OCI-LY7 (cell line): ENCODE data around the gene PEX14. TPM values are rescaled to one million over a fixed set of nuclear protein-coding genes. Genes with fewer than 3 reads are reported as not detected.

Source experiments
- BruUV-seq: library from RNA; stranded (reverse); fragments of 400-500 nt; replicated peaks from 2 replicates; lab custom pipeline; 2021; lab: Mats Ljungman, UMichigan
- CTCF ChIA-PET: fragments of 300-600 bp; sonication (Branson Sonifier 250); formaldehyde crosslinking; loops from one replicate; lab custom pipeline; 2022; ENCODE audit warnings: antibody characterized with exemption; ENCODE audit not compliant: unreplicated experiment; lab: Charles Lee
- POLR2A ChIA-PET: fragments of 300-600 bp; sonication (Branson Sonifier 250); formaldehyde crosslinking; loops from one replicate; lab custom pipeline; 2022; ENCODE audit warnings: antibody characterized with exemption; lab: Charles Lee
- DNase-seq: peaks from one replicate; pipeline ENCODE4 v3.0.0-alpha.2; 2015; ENCODE audit warnings: low spot score
- H2AFZ ChIP-seq: fragments of 200-600 bp; sonication (generic), shearing (Covaris generic); 2 replicates; pipeline ENCODE4 v1.6.1; 2014; ENCODE audit warnings: mild to moderate bottlenecking, antibody characterized with exemption, low read length, moderate library complexity
- H3K27ac ChIP-seq: fragments of 200-600 bp; sonication (generic); 2 replicates; pipeline ENCODE4 v1.5.1; 2014; ENCODE audit warnings: mixed run types, low read depth, mild to moderate bottlenecking, moderate library complexity, low read length, inconsistent platforms; ENCODE audit not compliant: poor library complexity, severe bottlenecking
- H3K36me3 ChIP-seq: fragments of 200-600 bp; sonication (generic); 2 replicates; pipeline ENCODE4 v1.6.1; 2014; ENCODE audit warnings: mild to moderate bottlenecking, antibody characterized with exemption, low read length, moderate library complexity, mixed read lengths; ENCODE audit not compliant: insufficient read depth
- H3K4me1 ChIP-seq: fragments of 200-600 bp; sonication (generic); 2 replicates; pipeline ENCODE4 v1.5.1; 2014; ENCODE audit warnings: mild to moderate bottlenecking, low read length; ENCODE audit not compliant: insufficient read depth, poor library complexity, severe bottlenecking
- H3K4me2 ChIP-seq: fragments of 200-600 bp; sonication (generic); 2 replicates; pipeline ENCODE4 v1.6.1; 2014; ENCODE audit warnings: mild to moderate bottlenecking, low read length
- H3K4me3 ChIP-seq: fragments of 200-600 bp; sonication (generic); 2 replicates; pipeline ENCODE4 v1.5.1; 2014; ENCODE audit warnings: mild to moderate bottlenecking, low read depth, low read length; ENCODE audit not compliant: poor library complexity, severe bottlenecking
- H3K79me2 ChIP-seq: fragments of 200-600 bp; sonication (generic); 2 replicates; pipeline ENCODE4 v1.6.1; 2016; ENCODE audit warnings: low read depth, mild to moderate bottlenecking, low read length, moderate library complexity, mixed read lengths; ENCODE audit not compliant: insufficient read depth
- H3K9me2 ChIP-seq: fragments of 200-600 bp; sonication (generic); 2 replicates; pipeline ENCODE4 v1.6.1; 2016; ENCODE audit warnings: mild to moderate bottlenecking, low read length, mixed read lengths; ENCODE audit not compliant: insufficient read depth
- H3K9me3 ChIP-seq: fragments of 200-600 bp; sonication (generic); 2 replicates; pipeline ENCODE4 v1.6.1; 2014; ENCODE audit warnings: mild to moderate bottlenecking, mixed run types, low read length, mixed read lengths
- H4K20me1 ChIP-seq: fragments of 200-600 bp; sonication (generic); 2 replicates; pipeline ENCODE4 v1.6.1; 2014; ENCODE audit warnings: mild to moderate bottlenecking, antibody characterized with exemption, low read length, moderate library complexity, mixed read lengths; ENCODE audit not compliant: insufficient read depth
- EZH2phosphoT487 ChIP-seq: fragments of 200-600 bp; sonication (generic); IDR thresholded peaks from 2 replicates; pipeline ENCODE4 v1.6.1; 2018; ENCODE audit warnings: low read depth, borderline replicate concordance, mild to moderate bottlenecking, mixed run types, antibody characterized with exemption, low read length, moderate library complexity, mixed read lengths
- intact Hi-C: fragments of 100-400 bp; cut with micrococcal nuclease; formaldehyde crosslinking; loops from one replicate; pipeline ENCODE4 v1.10.0; 2022; ENCODE audit not compliant: unreplicated experiment
- total RNA-seq, 2 experiments: library from RNA; depleted of rRNA in 1 of 2; stranded (reverse); fragments of >200 nt in 1 of 2; shearing (Covaris generic) in 1 of 2; gene quantifications; 2 replicates each; pipeline ENCODE4 v1.2.3, GENCODE V29; 2014 to 2022
- TF ChIP-seq, protein P1 (sequence below): fragments of 200-600 bp; sonication (generic); conservative IDR thresholded peaks from 2 replicates; pipeline ENCODE4 v1.5.1; 2014; ENCODE audit warnings: mild to moderate bottlenecking, antibody characterized with exemption, low read length, moderate library complexity, mixed read lengths

The PEX14 gene
- total RNA-seq, 2 experiments from 2014 or later = 14.6 to 24.3 TPM

DNA sequence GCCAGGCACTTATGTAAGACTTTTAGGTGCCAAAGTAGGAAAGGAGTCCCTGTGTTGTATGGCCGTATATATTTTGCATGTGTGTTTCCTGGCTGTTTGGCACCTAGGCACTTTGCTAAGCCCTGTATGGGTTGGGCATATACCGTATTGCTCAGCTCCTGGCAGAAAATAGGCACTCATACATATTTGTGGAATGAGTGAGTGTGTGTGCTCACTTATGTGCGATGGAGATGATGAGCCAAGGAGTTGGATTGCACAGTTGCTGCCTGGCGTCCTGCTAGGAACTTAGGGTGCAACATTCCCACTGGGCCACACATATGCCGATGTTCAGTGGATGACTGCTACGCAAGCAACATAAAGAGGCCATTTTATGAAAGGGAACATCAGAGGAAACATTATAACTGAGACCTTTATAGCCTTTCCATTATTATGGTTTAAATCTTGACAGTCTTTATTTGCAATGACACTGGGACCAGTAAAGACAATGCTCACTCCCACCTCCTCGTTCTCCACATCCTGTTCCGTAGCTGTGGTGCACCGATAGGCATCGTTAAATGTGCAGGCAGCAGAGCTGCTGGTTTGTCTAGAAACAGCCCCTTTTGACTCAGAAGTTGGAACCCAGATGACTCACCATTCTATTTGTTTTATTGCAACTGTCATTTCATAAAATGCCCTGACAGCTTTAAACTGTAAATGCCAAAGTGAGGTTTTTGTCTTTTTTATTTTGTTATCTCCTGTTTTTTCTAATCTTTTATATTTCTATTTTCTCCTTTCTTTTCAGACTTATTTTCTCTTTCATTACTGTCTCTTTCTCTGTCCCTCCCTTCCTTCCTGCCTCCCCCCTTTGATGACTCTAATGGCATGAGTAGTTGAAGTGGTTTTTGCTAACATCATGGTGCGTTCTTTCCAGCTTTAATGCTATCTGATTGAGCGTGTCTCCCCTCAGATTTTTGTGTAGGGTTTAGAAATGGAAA, 36.1 kb downstream of the PEX14 start:
- CTCF ChIA-PET = no interaction called here
- no peaks in the 10 kb centered on the region for H3K9me3 ChIP-seq
- no peak for TF ChIP-seq EZH2phosphoT487
- TF ChIP-seq, protein P1, sequence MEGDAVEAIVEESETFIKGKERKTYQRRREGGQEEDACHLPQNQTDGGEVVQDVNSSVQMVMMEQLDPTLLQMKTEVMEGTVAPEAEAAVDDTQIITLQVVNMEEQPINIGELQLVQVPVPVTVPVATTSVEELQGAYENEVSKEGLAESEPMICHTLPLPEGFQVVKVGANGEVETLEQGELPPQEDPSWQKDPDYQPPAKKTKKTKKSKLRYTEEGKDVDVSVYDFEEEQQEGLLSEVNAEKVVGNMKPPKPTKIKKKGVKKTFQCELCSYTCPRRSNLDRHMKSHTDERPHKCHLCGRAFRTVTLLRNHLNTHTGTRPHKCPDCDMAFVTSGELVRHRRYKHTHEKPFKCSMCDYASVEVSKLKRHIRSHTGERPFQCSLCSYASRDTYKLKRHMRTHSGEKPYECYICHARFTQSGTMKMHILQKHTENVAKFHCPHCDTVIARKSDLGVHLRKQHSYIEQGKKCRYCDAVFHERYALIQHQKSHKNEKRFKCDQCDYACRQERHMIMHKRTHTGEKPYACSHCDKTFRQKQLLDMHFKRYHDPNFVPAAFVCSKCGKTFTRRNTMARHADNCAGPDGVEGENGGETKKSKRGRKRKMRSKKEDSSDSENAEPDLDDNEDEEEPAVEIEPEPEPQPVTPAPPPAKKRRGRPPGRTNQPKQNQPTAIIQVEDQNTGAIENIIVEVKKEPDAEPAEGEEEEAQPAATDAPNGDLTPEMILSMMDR = no peak
- peaks cover 6% of the 10 kb centered on the region; the same call in 1 of the 2 replicates for H3K79me2 ChIP-seq
- no peak overlapping the region for H3K4me2 ChIP-seq
- peaks cover 10% of the 10 kb centered on the region; the same call in 1 of the 2 replicates for H4K20me1 ChIP-seq
- H3K27ac ChIP-seq = no peak overlapping the region
- no TSS peak for BruUV-seq
- POLR2A ChIA-PET = interaction anchor here (0.7 kb wide), 1 partner anchor 10 kb away, joined by 3 read pairs; no protein-coding TSS in a partner anchor
- intact Hi-C loops = no loop called here
- H3K36me3 ChIP-seq = no peaks in the 10 kb centered on the region; the same call in 1 of the 2 replicates
- no peak overlapping the region for H2AFZ ChIP-seq
- H3K4me1 ChIP-seq = peaks cover 4% of the 10 kb centered on the region
- no peak overlapping the region for H3K4me3 ChIP-seq
- H3K9me2 ChIP-seq = no peaks in the 10 kb centered on the region
- no peak for DNase-seq

DNA sequence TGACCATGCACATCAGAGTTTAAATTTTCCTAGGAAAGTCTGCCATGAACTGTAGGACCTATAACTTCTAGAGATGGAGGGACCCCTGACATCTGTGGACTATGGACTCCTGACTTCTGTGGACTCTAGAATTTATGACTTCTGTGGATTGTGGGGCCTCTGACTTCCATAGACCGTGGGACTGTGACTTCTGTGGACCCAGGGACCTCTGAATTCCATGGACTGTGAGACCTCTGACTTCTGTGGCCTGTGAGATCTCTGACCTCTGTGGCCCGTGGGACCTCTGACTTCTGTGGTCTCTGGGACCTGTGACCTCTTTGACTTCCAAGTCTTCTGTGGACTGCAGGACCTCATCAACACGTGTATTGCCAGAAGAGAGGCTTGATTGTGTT, 36.7 kb downstream of the PEX14 start:
- Histone ChIP-seq H3K79me2 (peaks cover 6% of the 10 kb centered on the region; the same call in 1 of the 2 replicates), H4K20me1 (peaks cover 10% of the 10 kb centered on the region; the same call in 1 of the 2 replicates)
- BruUV-seq = no TSS peak

More for the DNA sequence above, 36.7 kb downstream of the PEX14 start:
- Histone ChIP-seq H3K9me2 (no peaks in the 10 kb centered on the region), H3K9me3 (no peaks in the 10 kb centered on the region), H3K4me2 (no peak overlapping the region), H3K4me3 (no peak overlapping the region), H2AFZ (no peak overlapping the region), H3K27ac (no peak overlapping the region), H3K36me3 (no peaks in the 10 kb centered on the region; the same call in 1 of the 2 replicates), H3K4me1 (peaks cover 4% of the 10 kb centered on the region)
- TF ChIP-seq, protein P1 = no peak
- TF ChIP-seq EZH2phosphoT487 = no peak
- intact Hi-C loops = no loop called here
- ChIA-PET POLR2A (no interaction called here), CTCF (no interaction called here)
- DNase-seq = no peak
